HL-60 (cell line): ENCODE results near the gene TTYH3.
"Not testable (repeated sequence)": the region's sequence is repeated elsewhere in the genome, so short reads cannot be mapped to it uniquely, and the experiment has no call there.

Experiments used
- POLR2AphosphoS5 ChIP-seq: IDR thresholded peaks from 2 replicates; pipeline ENCODE4 v1.6.1; 2012; ENCODE audit warnings: low read depth
- REST ChIP-seq: IDR thresholded peaks from 2 replicates; pipeline ENCODE4 v1.6.1; 2012; ENCODE audit warnings: low read depth; ENCODE audit not compliant: insufficient replicate concordance
- TF ChIP-seq, protein P1 (sequence below): IDR thresholded peaks from one replicate; pipeline ENCODE4 v1.5.1; 2011; ENCODE audit warnings: low read length, control low read depth, inconsistent platforms; ENCODE audit not compliant: insufficient read depth

DNA sequence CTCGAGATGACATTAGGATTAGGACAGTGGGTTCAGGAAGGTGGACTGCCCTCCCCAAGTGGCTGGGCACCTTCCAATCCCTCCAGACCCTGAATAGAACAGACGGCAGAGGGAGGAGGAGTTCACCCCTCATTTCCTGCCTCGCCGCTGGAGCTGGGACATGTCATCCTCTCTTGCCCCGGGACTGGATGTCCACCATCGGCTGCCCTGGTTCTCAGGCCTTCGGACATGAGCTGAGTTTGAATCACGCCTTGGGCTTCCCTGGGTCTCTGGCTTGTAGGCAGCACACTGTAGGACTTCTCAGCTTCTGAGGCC, 62.3 kb downstream of the TTYH3 start:
- TF ChIP-seq, protein P1, sequence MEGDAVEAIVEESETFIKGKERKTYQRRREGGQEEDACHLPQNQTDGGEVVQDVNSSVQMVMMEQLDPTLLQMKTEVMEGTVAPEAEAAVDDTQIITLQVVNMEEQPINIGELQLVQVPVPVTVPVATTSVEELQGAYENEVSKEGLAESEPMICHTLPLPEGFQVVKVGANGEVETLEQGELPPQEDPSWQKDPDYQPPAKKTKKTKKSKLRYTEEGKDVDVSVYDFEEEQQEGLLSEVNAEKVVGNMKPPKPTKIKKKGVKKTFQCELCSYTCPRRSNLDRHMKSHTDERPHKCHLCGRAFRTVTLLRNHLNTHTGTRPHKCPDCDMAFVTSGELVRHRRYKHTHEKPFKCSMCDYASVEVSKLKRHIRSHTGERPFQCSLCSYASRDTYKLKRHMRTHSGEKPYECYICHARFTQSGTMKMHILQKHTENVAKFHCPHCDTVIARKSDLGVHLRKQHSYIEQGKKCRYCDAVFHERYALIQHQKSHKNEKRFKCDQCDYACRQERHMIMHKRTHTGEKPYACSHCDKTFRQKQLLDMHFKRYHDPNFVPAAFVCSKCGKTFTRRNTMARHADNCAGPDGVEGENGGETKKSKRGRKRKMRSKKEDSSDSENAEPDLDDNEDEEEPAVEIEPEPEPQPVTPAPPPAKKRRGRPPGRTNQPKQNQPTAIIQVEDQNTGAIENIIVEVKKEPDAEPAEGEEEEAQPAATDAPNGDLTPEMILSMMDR: not testable (repeated sequence)
- not testable (repeated sequence) for TF ChIP-seq REST, POLR2AphosphoS5
